GM12878 (cell line): ENCODE results near the gene CACNA1I. TPM values are rescaled to one million over a fixed set of nuclear protein-coding genes. Genes with fewer than 3 reads are reported as not detected.

Experiments
- ATAC-seq: fragments of 200-7000 bp; cut with Tn5 transposase; 3 replicates; pipeline ENCODE4 v1.9.1; 2020; ENCODE audit warnings: mild to moderate bottlenecking, moderate library complexity
- BruUV-seq: library from RNA; stranded (reverse); fragments of 400-500 nt; replicated peaks from 2 replicates; lab custom pipeline; 2021; lab: Mats Ljungman, UMichigan
- CTCF ChIA-PET: fragments of 300-600 bp; sonication (Branson Sonifier 250); formaldehyde crosslinking; extraction: SDS; loops from one replicate; lab custom pipeline; 2021; ENCODE audit warnings: inconsistent platforms; lab: Yijun Ruan, JAX
- POLR2A ChIA-PET: fragments of 350-600 bp; formaldehyde crosslinking; extraction: SDS; loops from one replicate; lab custom pipeline; 2021; ENCODE audit warnings: inconsistent platforms; lab: Charles Lee
- RAD21 ChIA-PET: fragments of 300-600 bp; sonication (Branson Sonifier 250); formaldehyde crosslinking; loops from one replicate; lab custom pipeline; 2023; ENCODE audit warnings: antibody characterized with exemption; ENCODE audit not compliant: unreplicated experiment; lab: Charles Lee
- SMC1A ChIA-PET: fragments of 300-600 bp; sonication (Branson Sonifier 250); formaldehyde crosslinking; loops from one replicate; lab custom pipeline; 2023; ENCODE audit not compliant: unreplicated experiment, uncharacterized antibody; lab: Charles Lee
- DNase-seq: peaks from one replicate; pipeline ENCODE4 v3.0.0-alpha.2; 2011; ENCODE audit warnings: low read depth, low spot score
- FAIRE-seq: peaks from 3 replicates; lab custom pipeline; 2011; peaks lifted over from hg19 to GRCh38; lab: Jason Lieb, UNC
- H2AFZ ChIP-seq: 2 replicates; pipeline ENCODE4 v1.6.0; 2011; ENCODE audit warnings: low read depth, low read length, control low read depth; ENCODE audit not compliant: control insufficient read depth
- H3K27ac ChIP-seq: 2 replicates; pipeline ENCODE4 v1.5.1; 2011; ENCODE audit warnings: control low read depth; ENCODE audit not compliant: control insufficient read depth, insufficient read depth
- H3K27me3 ChIP-seq, 2 experiments: replicated peaks in 1 of 2; 2 replicates each; pipeline versions ENCODE4 v1.6.0 to v1.6.1; 2011; ENCODE audit warnings: low read length in 1 of 2; ENCODE audit not compliant: control insufficient read depth in 2 of 2, insufficient read depth in 2 of 2
- H3K36me3 ChIP-seq, 2 experiments: 2 replicates each; pipeline ENCODE4 v1.5.1; 2011; ENCODE audit warnings: low read length in 1 of 2; ENCODE audit not compliant: control insufficient read depth in 2 of 2, insufficient read depth in 2 of 2
- H3K4me1 ChIP-seq: 2 replicates; pipeline ENCODE4 v1.6.1; 2011; ENCODE audit warnings: mild to moderate bottlenecking, low read length, moderate library complexity, mixed read lengths; ENCODE audit not compliant: control insufficient read depth, insufficient read depth
- H3K4me2 ChIP-seq: 2 replicates; pipeline ENCODE4 v1.6.0; 2011; ENCODE audit warnings: control low read depth; ENCODE audit not compliant: control insufficient read depth, insufficient read depth
- H3K4me3 ChIP-seq: fragments of 200-600 bp; sonication (generic); 2 replicates; pipeline ENCODE4 v1.5.1; 2016
- H3K79me2 ChIP-seq: 2 replicates; pipeline ENCODE4 v1.6.0; 2011; ENCODE audit warnings: low read length; ENCODE audit not compliant: control insufficient read depth, insufficient read depth
- H3K9ac ChIP-seq: 2 replicates; pipeline ENCODE4 v1.8.0; 2011; ENCODE audit warnings: low read length, control low read depth, mixed read lengths; ENCODE audit not compliant: control insufficient read depth, insufficient read depth
- H3K9me3 ChIP-seq: replicated peaks from 3 replicates; pipeline ENCODE4 v1.5.1; 2011; ENCODE audit warnings: mild to moderate bottlenecking, low read length; ENCODE audit not compliant: control insufficient read depth, insufficient read depth
- H4K20me1 ChIP-seq: 2 replicates; pipeline ENCODE4 v1.6.0; 2011; ENCODE audit not compliant: control insufficient read depth, insufficient read depth
- ATF7 ChIP-seq: fragments of 450-650 bp; IDR thresholded peaks from 2 replicates; pipeline ENCODE4 v1.6.1; 2016; ENCODE audit warnings: low read depth, mild to moderate bottlenecking
- DPF2 ChIP-seq: fragments of 450-650 bp; IDR thresholded peaks from 2 replicates; pipeline ENCODE4 v1.6.1; 2017; ENCODE audit warnings: mild to moderate bottlenecking
- FOXM1 ChIP-seq: IDR thresholded peaks from 2 replicates; pipeline ENCODE4 v1.6.1; 2012; ENCODE audit warnings: low read depth, mild to moderate bottlenecking, inconsistent platforms, low read length, moderate library complexity
- RAD21 ChIP-seq: IDR thresholded peaks from 2 replicates; pipeline ENCODE4 v1.6.1; 2011; ENCODE audit warnings: mild to moderate bottlenecking, low read depth, low read length, moderate library complexity; ENCODE audit not compliant: insufficient read depth
- RELA ChIP-seq: fragments of 450-650 bp; IDR thresholded peaks from 2 replicates; pipeline ENCODE4 v1.8.0; 2014; ENCODE audit warnings: borderline replicate concordance; ENCODE audit not compliant: partially characterized antibody
- TARDBP ChIP-seq: IDR thresholded peaks from 2 replicates; pipeline ENCODE4 v1.6.1; 2016; ENCODE audit warnings: borderline replicate concordance
- ZZZ3 ChIP-seq: IDR thresholded peaks from 2 replicates; pipeline ENCODE4 v1.6.1; 2011; ENCODE audit warnings: low read depth; ENCODE audit not compliant: control insufficient read depth, insufficient read length
- WGBS: methylation state at CpG from one replicate; pipeline ENCODE4 v1.1.6; 2016; ENCODE audit warnings: low lambda C conversion rate; ENCODE audit not compliant: insufficient replicate concordance, insufficient coverage; ENCODE audit errors: missing lambda C conversion rate; 5-methylcytosine and 5-hydroxymethylcytosine counted together
- in situ Hi-C: fragments of 300-500 bp; cut with MboI; formaldehyde crosslinking; loops from 9 replicates; pipeline ENCODE4 v1.14.3; 2018; ENCODE audit warnings: mixed read lengths
- intact Hi-C: fragments of 100-400 bp; cut with micrococcal nuclease; formaldehyde crosslinking; loops from one replicate; pipeline ENCODE4 v1.14.2; 2022; ENCODE audit not compliant: unreplicated experiment
- polyA plus RNA-seq, 11 experiments: library from polyadenylated mRNA; depleted of rRNA in 4 of 11; unstranded in 6 of 11; stranded (reverse) in 5 of 11; fragments of >200 nt; fragmentation: Nextera tagmentation in 4 of 11; fragmentation: Illumina TruSeq in 1 of 11; extraction: Ambion mirVana in 4 of 11; extraction: Trizol in 1 of 11; gene quantifications; 1 replicate in 1 of 11; 2 replicates in 10 of 11; pipeline versions ENCODE4 v1.2.1 to v1.2.3, GENCODE V29; 2011 to 2016; ENCODE audit warnings: inconsistent platforms in 2 of 11, missing spikeins in 2 of 11, low read depth in 1 of 11
- total RNA-seq, 4 experiments: library from RNA; depleted of rRNA in 3 of 4; stranded (reverse); fragments of >200 nt in 3 of 4; fragmentation: Illumina TruSeq in 1 of 4; extraction: Trizol in 1 of 4; gene quantifications; 2 replicates each; pipeline versions ENCODE4 v1.2.1 to v1.2.3, GENCODE V29; 2013 to 2021
- TF ChIP-seq, protein P1 (sequence below): IDR thresholded peaks from 2 replicates; pipeline ENCODE4 v1.6.1; 2011; ENCODE audit warnings: borderline replicate concordance, low read depth, mild to moderate bottlenecking, moderate library complexity, mixed read lengths, low read length; ENCODE audit not compliant: insufficient read depth; ENCODE audit errors: extremely low read length
- TF ChIP-seq, protein P2 (sequence below): fragments of 450-650 bp; IDR thresholded peaks from 2 replicates; pipeline ENCODE4 v1.6.1; 2017; ENCODE audit warnings: low read depth, mild to moderate bottlenecking, moderate library complexity
- TF ChIP-seq, protein P3 (sequence below): fragments of 450-650 bp; IDR thresholded peaks from 2 replicates; pipeline ENCODE4 v1.6.1; 2017; ENCODE audit warnings: mild to moderate bottlenecking, moderate library complexity

The CACNA1I gene
- total and polyA plus RNA-seq, 10 of the 15 experiments (the other 5 are each of a cell fraction or from before 2014, with no cell fraction given): 0.01 to 0.03 TPM; not detected in 8

DNA sequence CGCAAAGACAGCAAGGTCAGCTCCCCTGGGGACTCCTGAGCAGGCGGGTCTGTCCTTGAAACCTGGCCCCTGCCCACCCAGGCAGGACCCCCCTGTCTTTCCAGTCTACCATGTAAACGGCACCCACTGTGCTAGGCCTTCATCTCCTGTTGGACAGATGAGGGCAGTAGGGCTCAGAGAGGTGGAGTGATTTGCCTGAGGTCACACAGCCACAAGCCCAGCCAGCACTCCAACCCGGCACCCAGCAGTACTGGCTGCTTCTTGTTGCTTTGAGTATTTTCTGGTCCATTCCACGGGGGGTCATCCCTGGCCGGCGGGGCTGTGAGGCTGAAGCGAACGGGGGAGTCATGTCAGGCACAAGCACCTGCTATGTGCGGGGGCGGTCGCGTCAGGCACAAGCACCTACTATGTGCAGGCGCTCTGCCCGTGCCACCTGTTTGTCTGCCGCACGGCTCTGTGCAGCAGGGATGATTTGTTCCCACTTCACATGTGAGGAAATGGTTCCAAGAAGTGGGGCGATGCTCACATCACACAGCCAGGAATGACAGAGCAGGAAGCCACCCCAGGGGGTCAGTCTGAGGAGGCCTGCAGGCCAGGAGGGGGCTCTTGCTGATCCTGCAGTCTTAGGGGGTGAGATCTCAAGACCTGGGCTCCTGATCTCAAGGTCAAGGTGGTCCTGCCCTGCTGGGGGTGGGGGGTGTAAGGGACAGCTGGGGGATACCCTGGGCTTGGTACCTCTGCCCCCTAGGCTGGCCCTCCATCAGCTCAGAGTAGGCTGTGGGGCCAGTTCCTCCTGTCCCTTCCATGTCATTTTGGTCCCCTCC, 110.7 kb downstream of the CACNA1I start:
- intact Hi-C loops: no loop called here

DNA sequence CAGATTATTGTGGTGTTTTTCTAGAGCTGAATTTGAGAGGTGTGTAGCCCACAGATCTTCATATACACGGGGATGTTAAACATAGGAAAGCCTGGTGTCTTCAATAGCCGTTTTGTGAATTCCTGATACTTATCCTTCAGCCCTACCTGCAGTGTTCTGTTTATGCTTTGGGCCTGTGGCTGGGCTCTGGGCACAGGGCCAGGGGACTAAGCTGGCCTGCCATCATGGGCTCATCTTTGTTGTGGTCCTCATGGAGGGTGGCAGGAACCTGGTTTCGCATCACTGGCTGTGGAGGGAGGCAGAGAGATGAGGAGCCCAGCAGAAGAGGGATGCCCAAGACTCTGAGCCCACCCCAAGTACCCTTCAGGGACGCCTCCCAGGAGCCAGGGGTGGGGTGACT, 112.4 kb downstream of the CACNA1I start:
- no peaks in the 10 kb centered on the region for H3K4me1 ChIP-seq
- intact Hi-C loops (no loop called here), in situ Hi-C loops (no loop called here)
- no peak overlapping the region for H3K4me2 ChIP-seq
- no peak overlapping the region for H3K4me3 ChIP-seq
- ATAC-seq (no peak), DNase-seq (no peak), FAIRE-seq (no peak)
- no peaks in the 10 kb centered on the region for H3K79me2 ChIP-seq
- POLR2A ChIA-PET: no interaction called here
- no peaks in the 10 kb centered on the region for H3K9me3 ChIP-seq
- H3K36me3 ChIP-seq: no peaks in the 10 kb centered on the region
- RAD21 ChIA-PET: no interaction called here
- H3K27ac ChIP-seq: no peak overlapping the region
- H2AFZ ChIP-seq: no peak overlapping the region
- H4K20me1 ChIP-seq: no peaks in the 10 kb centered on the region
- SMC1A ChIA-PET: no interaction called here
- CTCF ChIA-PET: no interaction called here
- no TSS peak for BruUV-seq
- peaks cover 0 to 3% of the 10 kb centered on the region in 2 experiments; a peak in 3 of 4 replicates for H3K27me3 ChIP-seq
- WGBS: 7% methylated on average over 4 of the region's 4 CpGs
- no peak overlapping the region for H3K9ac ChIP-seq
- TF ChIP-seq, protein P1, sequence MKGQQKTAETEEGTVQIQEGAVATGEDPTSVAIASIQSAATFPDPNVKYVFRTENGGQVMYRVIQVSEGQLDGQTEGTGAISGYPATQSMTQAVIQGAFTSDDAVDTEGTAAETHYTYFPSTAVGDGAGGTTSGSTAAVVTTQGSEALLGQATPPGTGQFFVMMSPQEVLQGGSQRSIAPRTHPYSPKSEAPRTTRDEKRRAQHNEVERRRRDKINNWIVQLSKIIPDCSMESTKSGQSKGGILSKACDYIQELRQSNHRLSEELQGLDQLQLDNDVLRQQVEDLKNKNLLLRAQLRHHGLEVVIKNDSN: no peak
- TF ChIP-seq, protein P2, sequence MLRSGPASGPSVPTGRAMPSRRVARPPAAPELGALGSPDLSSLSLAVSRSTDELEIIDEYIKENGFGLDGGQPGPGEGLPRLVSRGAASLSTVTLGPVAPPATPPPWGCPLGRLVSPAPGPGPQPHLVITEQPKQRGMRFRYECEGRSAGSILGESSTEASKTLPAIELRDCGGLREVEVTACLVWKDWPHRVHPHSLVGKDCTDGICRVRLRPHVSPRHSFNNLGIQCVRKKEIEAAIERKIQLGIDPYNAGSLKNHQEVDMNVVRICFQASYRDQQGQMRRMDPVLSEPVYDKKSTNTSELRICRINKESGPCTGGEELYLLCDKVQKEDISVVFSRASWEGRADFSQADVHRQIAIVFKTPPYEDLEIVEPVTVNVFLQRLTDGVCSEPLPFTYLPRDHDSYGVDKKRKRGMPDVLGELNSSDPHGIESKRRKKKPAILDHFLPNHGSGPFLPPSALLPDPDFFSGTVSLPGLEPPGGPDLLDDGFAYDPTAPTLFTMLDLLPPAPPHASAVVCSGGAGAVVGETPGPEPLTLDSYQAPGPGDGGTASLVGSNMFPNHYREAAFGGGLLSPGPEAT: no peak
- TF ChIP-seq TARDBP (no peak), RELA (no peak), RAD21 (no peak), ATF7 (no peak), ZZZ3 (no peak)
- TF ChIP-seq, protein P3, sequence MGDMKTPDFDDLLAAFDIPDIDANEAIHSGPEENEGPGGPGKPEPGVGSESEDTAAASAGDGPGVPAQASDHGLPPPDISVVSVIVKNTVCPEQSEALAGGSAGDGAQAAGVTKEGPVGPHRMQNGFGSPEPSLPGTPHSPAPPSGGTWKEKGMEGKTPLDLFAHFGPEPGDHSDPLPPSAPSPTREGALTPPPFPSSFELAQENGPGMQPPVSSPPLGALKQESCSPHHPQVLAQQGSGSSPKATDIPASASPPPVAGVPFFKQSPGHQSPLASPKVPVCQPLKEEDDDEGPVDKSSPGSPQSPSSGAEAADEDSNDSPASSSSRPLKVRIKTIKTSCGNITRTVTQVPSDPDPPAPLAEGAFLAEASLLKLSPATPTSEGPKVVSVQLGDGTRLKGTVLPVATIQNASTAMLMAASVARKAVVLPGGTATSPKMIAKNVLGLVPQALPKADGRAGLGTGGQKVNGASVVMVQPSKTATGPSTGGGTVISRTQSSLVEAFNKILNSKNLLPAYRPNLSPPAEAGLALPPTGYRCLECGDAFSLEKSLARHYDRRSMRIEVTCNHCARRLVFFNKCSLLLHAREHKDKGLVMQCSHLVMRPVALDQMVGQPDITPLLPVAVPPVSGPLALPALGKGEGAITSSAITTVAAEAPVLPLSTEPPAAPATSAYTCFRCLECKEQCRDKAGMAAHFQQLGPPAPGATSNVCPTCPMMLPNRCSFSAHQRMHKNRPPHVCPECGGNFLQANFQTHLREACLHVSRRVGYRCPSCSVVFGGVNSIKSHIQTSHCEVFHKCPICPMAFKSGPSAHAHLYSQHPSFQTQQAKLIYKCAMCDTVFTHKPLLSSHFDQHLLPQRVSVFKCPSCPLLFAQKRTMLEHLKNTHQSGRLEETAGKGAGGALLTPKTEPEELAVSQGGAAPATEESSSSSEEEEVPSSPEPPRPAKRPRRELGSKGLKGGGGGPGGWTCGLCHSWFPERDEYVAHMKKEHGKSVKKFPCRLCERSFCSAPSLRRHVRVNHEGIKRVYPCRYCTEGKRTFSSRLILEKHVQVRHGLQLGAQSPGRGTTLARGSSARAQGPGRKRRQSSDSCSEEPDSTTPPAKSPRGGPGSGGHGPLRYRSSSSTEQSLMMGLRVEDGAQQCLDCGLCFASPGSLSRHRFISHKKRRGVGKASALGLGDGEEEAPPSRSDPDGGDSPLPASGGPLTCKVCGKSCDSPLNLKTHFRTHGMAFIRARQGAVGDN: no peak

More for the DNA sequence above, 110.7 kb downstream of the CACNA1I start:
- no peak overlapping the region for H3K27ac ChIP-seq
- no peaks in the 10 kb centered on the region for H3K4me1 ChIP-seq
- H3K9me3 ChIP-seq: no peaks in the 10 kb centered on the region
- H3K27me3 ChIP-seq: peaks cover 0 to 2% of the 10 kb centered on the region in 2 experiments; a peak in 2 of 4 replicates
- FAIRE-seq (no peak), DNase-seq (no peak), ATAC-seq (no peak)
- no peak overlapping the region for H2AFZ ChIP-seq
- H3K4me3 ChIP-seq: no peak overlapping the region
- no peaks in the 10 kb centered on the region for H3K79me2 ChIP-seq
- 47% methylated on average over 18 of the region's 18 CpGs for WGBS
- no peak for TF ChIP-seq FOXM1
- TF ChIP-seq DPF2: 0 out of 2 replicates have a peak, but pooled peaks have one; percentile 20
- in situ Hi-C loops: no loop called here
- no TSS peak for BruUV-seq
- RAD21 ChIA-PET: no interaction called here
- H3K9ac ChIP-seq: no peak overlapping the region
- POLR2A ChIA-PET: no interaction called here
- CTCF ChIA-PET: no interaction called here
- SMC1A ChIA-PET: no interaction called here
- no peaks in the 10 kb centered on the region for H4K20me1 ChIP-seq
- no peak overlapping the region for H3K4me2 ChIP-seq
- H3K36me3 ChIP-seq: no peaks in the 10 kb centered on the region
